Upper lobe of left lung (tissue), 6 donors: ENCODE results near the gene HACL1. TPM values are rescaled to one million over a fixed set of nuclear protein-coding genes. Genes with fewer than 3 reads are reported as not detected.

ENCODE experiments used
- ATAC-seq, 2 donors: fragments of 200-7000 bp; cut with Tn5 transposase; one replicate each; pipeline ENCODE4 v1.9.1; 2022; ENCODE audit warnings: mild to moderate bottlenecking in 2 of 2, moderate library complexity in 2 of 2; ENCODE audit not compliant: low FRiP score in 2 of 2
- DNase-seq, 2 donors: peaks; one replicate each; pipeline ENCODE4 v3.0.0-alpha.2; 2019 to 2020
- H3K27ac ChIP-seq, 4 donors: fragments of 200-600 bp; sonication (generic); one replicate each; pipeline ENCODE4 v1.5.1; 2016 to 2019
- H3K27me3 ChIP-seq, 4 donors: fragments of 200-600 bp; sonication (generic); one replicate each; pipeline ENCODE4 v1.5.1; 2017 to 2019
- H3K36me3 ChIP-seq, 4 donors: fragments of 200-600 bp; sonication (generic); one replicate each; pipeline ENCODE4 v1.5.1; 2016 to 2019
- H3K4me1 ChIP-seq, 4 donors: fragments of 200-600 bp; sonication (generic); one replicate each; pipeline ENCODE4 v1.5.1; 2018 to 2019
- H3K4me3 ChIP-seq, 4 donors: fragments of 200-600 bp; sonication (generic); one replicate each; pipeline ENCODE4 v1.5.1; 2017 to 2019; ENCODE audit warnings: mild to moderate bottlenecking in 2 of 4, moderate library complexity in 1 of 4
- H3K9me3 ChIP-seq, 4 donors: fragments of 200-600 bp; sonication (generic); one replicate each; pipeline ENCODE4 v1.5.1; 2018 to 2019
- CTCF ChIP-seq, 6 experiments: fragments of 450-650 bp in 4 of 6; fragments of 200-600 bp in 2 of 6; sonication (generic) in 2 of 6; IDR thresholded peaks; one replicate each; pipeline ENCODE4 v1.5.1; 2016 to 2019; ENCODE audit warnings: antibody characterized with exemption in 6 of 6
- EP300 ChIP-seq, 4 donors: sonication (generic); formaldehyde crosslinking; IDR thresholded peaks; one replicate each; pipeline ENCODE4 v1.5.1; 2017; ENCODE audit warnings: antibody characterized with exemption in 4 of 4, control low read depth in 2 of 4
- POLR2A ChIP-seq, 4 donors: fragments of 450-650 bp; IDR thresholded peaks; one replicate each; pipeline ENCODE4 v1.5.1; 2016 to 2017; ENCODE audit warnings: antibody characterized with exemption in 4 of 4, mild to moderate bottlenecking in 2 of 4
- POLR2AphosphoS5 ChIP-seq, 2 donors: sonication (generic); formaldehyde crosslinking; IDR thresholded peaks; one replicate each; pipeline ENCODE4 v1.5.1; 2017; ENCODE audit warnings: antibody characterized with exemption in 2 of 2
- WGBS, 2 donors: methylation state at CpG; one replicate each; pipeline ENCODE4 v1.1.5; 2017 to 2018; 5-methylcytosine and 5-hydroxymethylcytosine counted together
- total RNA-seq, 6 donors: library from RNA; depleted of rRNA in 4 of 6; stranded (reverse); fragments of >200 nt in 4 of 6; gene quantifications; one replicate each; pipeline versions ENCODE4 v1.1.0 to v1.2.1, GENCODE V29; 2016 to 2021
- donor health status: DM: no; HTN: no; CAD: no; lungs with moderate emphysema.
- donor health status: DM: no; HTN: yes; CAD: no; lungs with severe emphysema.

The HACL1 gene
- total RNA-seq, 6 donors from 2014 or later, result 12.9 to 32.5 (median 19.6) TPM

DNA sequence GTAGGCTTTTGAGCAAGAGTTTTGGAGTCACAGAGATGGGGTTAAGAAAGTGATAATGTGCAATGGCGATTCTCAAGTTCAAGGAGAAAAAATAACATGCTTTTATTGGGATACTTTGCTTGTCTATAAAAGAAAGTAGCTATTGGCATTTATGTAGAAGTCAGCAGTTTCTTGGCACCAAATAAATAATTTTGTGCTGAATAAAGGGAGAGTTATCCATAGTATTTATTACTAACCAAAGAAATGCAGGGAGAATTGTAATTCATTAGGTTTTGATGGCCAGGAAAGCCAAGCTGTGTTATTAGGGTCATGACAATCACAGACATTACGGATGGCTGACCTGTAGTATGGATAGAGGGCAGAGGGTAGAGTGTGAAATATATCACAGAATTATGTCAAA lies 33.3 kb upstream of the HACL1 start:
- Histone ChIP-seq H3K4me1 (peaks cover 21 to 40% (median 35%) of the 10 kb centered on the region in 4 donors), H3K36me3 (no peaks in the 10 kb centered on the region), H3K9me3 (no peaks in the 10 kb centered on the region), H3K4me3 (no peak overlapping the region), H3K27ac (peak overlapping the region in 2 of 4 donors; percentile 5 to 54), H3K27me3 (no peaks in the 10 kb centered on the region)
- 79 to 85% methylated on average over 2 of the region's 2 CpGs for WGBS, 2 donors
- DNase-seq, result no peak
- ATAC-seq, result no peak
- TF ChIP-seq EP300 (IDR thresholded peaks at IDR 0.05) (no peak), CTCF (IDR thresholded peaks at IDR 0.05) (no peak), POLR2A (IDR thresholded peaks at IDR 0.05) (no peak), POLR2AphosphoS5 (IDR thresholded peaks at IDR 0.05) (no peak)

- DNase-seq (no peak), ATAC-seq (no peak)
- Histone ChIP-seq H3K27me3 (no peaks in the 10 kb centered on the region), H3K4me1 (peaks cover 21 to 40% (median 35%) of the 10 kb centered on the region in 4 donors), H3K36me3 (no peaks in the 10 kb centered on the region), H3K9me3 (no peaks in the 10 kb centered on the region), H3K27ac (peak overlapping the region in 2 of 4 donors; percentile 5 to 51), H3K4me3 (no peak overlapping the region)
- 42 to 43% methylated on average over 4 of the region's 4 CpGs for WGBS, 2 donors
- TF ChIP-seq EP300 (IDR thresholded peaks at IDR 0.05) (no peak), CTCF (IDR thresholded peaks at IDR 0.05) (no peak), POLR2A (IDR thresholded peaks at IDR 0.05) (no peak), POLR2AphosphoS5 (IDR thresholded peaks at IDR 0.05) (no peak)
Measured at GRCh38 chr3:15633766-15634598, 32.6 kb upstream of the HACL1 start.

DNA sequence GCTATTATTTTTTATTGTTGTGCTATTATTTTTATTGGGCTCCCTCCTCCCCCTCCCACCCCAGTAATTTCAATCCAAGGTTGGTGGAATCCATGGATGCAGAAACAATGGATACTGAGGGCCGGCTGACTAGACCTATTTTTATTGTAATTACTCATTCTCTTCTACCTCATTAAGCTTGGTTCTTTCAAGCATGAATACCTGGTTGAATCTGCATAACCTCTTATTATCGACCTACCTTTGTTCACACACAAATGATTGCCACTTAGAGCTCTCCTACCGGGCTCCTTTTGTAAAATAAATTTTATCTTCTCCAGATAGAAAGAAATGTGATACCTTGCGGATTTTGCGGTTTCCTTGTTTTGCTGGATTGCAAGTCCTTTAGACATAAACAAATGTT lies 31.8 kb upstream of the HACL1 start:
- Histone ChIP-seq H3K4me1 (peaks cover 21 to 40% (median 35%) of the 10 kb centered on the region in 4 donors), H3K27ac (no peak overlapping the region)
- 90 to 96% methylated on average over 5 of the region's 5 CpGs for WGBS, 2 donors

DNA sequence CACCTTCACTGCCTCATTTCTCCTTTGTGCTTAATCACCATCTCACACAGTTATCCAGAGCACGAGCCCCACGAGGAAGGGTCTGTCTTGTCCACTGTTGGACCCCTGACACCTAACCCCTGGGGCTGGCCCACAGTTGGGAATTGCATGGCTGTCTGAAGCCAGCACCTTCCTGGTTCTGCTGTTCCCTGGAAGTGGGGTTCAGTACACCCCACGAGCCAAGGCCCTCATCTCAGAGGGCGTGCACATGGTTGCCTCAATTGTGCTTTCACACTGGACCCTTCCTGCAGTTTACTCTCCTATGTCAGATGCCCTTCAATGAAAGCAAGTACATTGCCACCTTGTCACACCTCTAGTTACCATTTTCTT lies 30.8 kb upstream of the HACL1 start:
- no peak for ATAC-seq
- peaks cover 21 to 40% (median 34%) of the 10 kb centered on the region in 4 donors for H3K4me1 ChIP-seq

More for the DNA sequence above, 31.8 kb upstream of the HACL1 start:
- no peaks in the 10 kb centered on the region for H3K36me3 ChIP-seq
- H3K4me3 ChIP-seq, result no peak overlapping the region
- ATAC-seq, result no peak
- TF ChIP-seq EP300 (IDR thresholded peaks at IDR 0.05) (no peak), POLR2AphosphoS5 (IDR thresholded peaks at IDR 0.05) (no peak), POLR2A (IDR thresholded peaks at IDR 0.05) (no peak), CTCF (IDR thresholded peaks at IDR 0.05) (no peak)
- H3K27me3 ChIP-seq, result no peaks in the 10 kb centered on the region
- DNase-seq, result no peak
- no peaks in the 10 kb centered on the region for H3K9me3 ChIP-seq

More for the DNA sequence above, 30.8 kb upstream of the HACL1 start:
- WGBS, 2 donors, result 94 to 95% methylated on average over 4 of the region's 4 CpGs
- no peaks in the 10 kb centered on the region for H3K36me3 ChIP-seq
- H3K27ac ChIP-seq, result peak overlapping the region in 1 of 4 donors; percentile 60
- H3K4me3 ChIP-seq, result no peak overlapping the region
- no peaks in the 10 kb centered on the region for H3K27me3 ChIP-seq
- no peak for TF ChIP-seq POLR2A (IDR thresholded peaks at IDR 0.05)
- no peak for TF ChIP-seq EP300 (IDR thresholded peaks at IDR 0.05)
- no peak for TF ChIP-seq POLR2AphosphoS5 (IDR thresholded peaks at IDR 0.05)
- TF ChIP-seq CTCF (IDR thresholded peaks at IDR 0.05), result no peak
- no peaks in the 10 kb centered on the region for H3K9me3 ChIP-seq
- no peak for DNase-seq
